SK-N-SH (cell line): Measurements from ENCODE around the gene PLPP2. TPM values are rescaled to one million over a fixed set of nuclear protein-coding genes. Genes with fewer than 3 reads are reported as not detected.
A peak's percentile ranks its signal among the peaks of the same experiment; 100 is the strongest.

ENCODE experiments used
- CTCF ChIA-PET: fragments of 300-600, 350-600 bp; formaldehyde crosslinking; extraction: SDS; loops from one replicate; lab custom pipeline; 2021; lab: Yijun Ruan, JAX
- POLR2A ChIA-PET: fragments of 350-600 bp; sonication (Branson Sonifier 250); formaldehyde crosslinking; extraction: SDS; loops from one replicate; lab custom pipeline; 2020; ENCODE audit warnings: antibody characterized with exemption, inconsistent platforms; lab: Yijun Ruan, JAX
- DNase-seq: peaks from one replicate; pipeline ENCODE4 v3.0.0; 2012
- H2AFZ ChIP-seq: fragments of 200-600 bp; sonication (generic); 2 replicates; pipeline ENCODE4 v1.8.1; 2016; ENCODE audit warnings: antibody characterized with exemption, mild to moderate bottlenecking, low read depth
- H3F3A ChIP-seq: fragments of 200-600 bp; sonication (generic); replicated peaks from 2 replicates; pipeline ENCODE3; 2016; ENCODE audit warnings: antibody characterized with exemption, mild to moderate bottlenecking; ENCODE audit not compliant: insufficient read depth
- H3K27ac ChIP-seq, 2 experiments: fragments of 200-500 bp in 1 of 2; fragments of 200-600 bp in 1 of 2; sonication (Bioruptor generic) in 1 of 2; sonication (generic), shearing (Covaris generic) in 1 of 2; 2 replicates each; pipeline versions ENCODE4 v1.5.1 to v1.6.1; 2014 to 2016; ENCODE audit warnings: low read depth in 2 of 2, inconsistent platforms in 1 of 2, low read length in 1 of 2, mild to moderate bottlenecking in 1 of 2, mixed read lengths in 1 of 2
- H3K27me3 ChIP-seq: fragments of 200-600 bp; sonication (generic), shearing (Covaris generic); 2 replicates; pipeline ENCODE4 v1.6.1; 2016; ENCODE audit warnings: mixed run types; ENCODE audit not compliant: insufficient read depth
- H3K36me3 ChIP-seq, 2 experiments: fragments of 200-500 bp in 1 of 2; fragments of 200-600 bp in 1 of 2; sonication (Bioruptor generic) in 1 of 2; sonication (generic) in 1 of 2; replicated peaks in 1 of 2; 2 replicates each; pipeline versions ENCODE3 to v1.5.1; 2014 to 2016; ENCODE audit warnings: low read length in 1 of 2, mild to moderate bottlenecking in 1 of 2; ENCODE audit not compliant: insufficient read depth in 2 of 2, control insufficient read depth in 1 of 2
- H3K4me1 ChIP-seq, 2 experiments: fragments of 200-500 bp in 1 of 2; fragments of 200-600 bp in 1 of 2; sonication (Bioruptor generic) in 1 of 2; sonication (generic), shearing (Covaris generic) in 1 of 2; 2 replicates each; pipeline versions ENCODE4 v1.5.1 to v1.6.1; 2014 to 2016; ENCODE audit warnings: low read depth in 1 of 2, low read length in 1 of 2, mixed run types in 1 of 2; ENCODE audit not compliant: insufficient read depth in 2 of 2, control insufficient read depth in 1 of 2
- H3K4me2 ChIP-seq: fragments of 200-600 bp; sonication (generic), shearing (Covaris generic); 2 replicates; pipeline ENCODE4 v1.6.1; 2017; ENCODE audit warnings: mixed run types
- H3K4me3 ChIP-seq, 2 experiments: fragments of 200-500 bp in 1 of 2; fragments of 200-600 bp in 1 of 2; sonication (Bioruptor generic) in 1 of 2; sonication (generic), shearing (Covaris generic) in 1 of 2; 2 replicates each; pipeline versions ENCODE4 v1.5.1 to v1.8.1; 2014 to 2016; ENCODE audit warnings: low read depth in 2 of 2, inconsistent platforms in 1 of 2, low read length in 1 of 2, mild to moderate bottlenecking in 1 of 2, mixed read lengths in 1 of 2, moderate library complexity in 1 of 2
- H3K79me2 ChIP-seq: fragments of 200-600 bp; sonication (generic); 2 replicates; pipeline ENCODE4 v1.8.1; 2017; ENCODE audit warnings: mild to moderate bottlenecking; ENCODE audit not compliant: insufficient read depth
- H3K9ac ChIP-seq: fragments of 200-600 bp; sonication (generic); 2 replicates; pipeline ENCODE4 v1.6.1; 2017; ENCODE audit warnings: mixed run types
- H3K9me2 ChIP-seq: fragments of 200-600 bp; sonication (generic); 2 replicates; pipeline ENCODE4 v1.6.1; 2017; ENCODE audit warnings: mixed run types
- H3K9me3 ChIP-seq: fragments of 200-600 bp; sonication (generic); 2 replicates; pipeline ENCODE4 v1.6.1; 2017; ENCODE audit warnings: mixed run types, mild to moderate bottlenecking, moderate library complexity
- H4K20me1 ChIP-seq: fragments of 200-600 bp; sonication (generic); 2 replicates; pipeline ENCODE4 v1.6.1; 2017; ENCODE audit warnings: mild to moderate bottlenecking, mixed run types; ENCODE audit not compliant: insufficient read depth
- CHD2 ChIP-seq: fragments of 150-350 bp; IDR thresholded peaks from 2 replicates; pipeline ENCODE4 v1.6.1; 2018; ENCODE audit warnings: low read length; ENCODE audit not compliant: partially characterized antibody
- EP300 ChIP-seq, 2 experiments: IDR thresholded peaks; 2 replicates each; pipeline versions ENCODE4 v1.4.0 to v1.6.1; 2012; ENCODE audit warnings: borderline replicate concordance in 1 of 2, low read depth in 1 of 2, low read length in 1 of 2
- EZH2phosphoT487 ChIP-seq: fragments of 200-600 bp; sonication (generic); IDR thresholded peaks from 2 replicates; pipeline ENCODE4 v1.6.1; 2017; ENCODE audit warnings: low read depth, mixed run types, mild to moderate bottlenecking, antibody characterized with exemption, moderate library complexity, borderline replicate concordance
- FOSL2 ChIP-seq: IDR thresholded peaks from 2 replicates; pipeline ENCODE4 v1.4.0; 2012; ENCODE audit warnings: low read depth, mild to moderate bottlenecking, moderate library complexity, borderline replicate concordance
- FOXJ3 ChIP-seq: sonication (generic); formaldehyde crosslinking; IDR thresholded peaks from 2 replicates; pipeline ENCODE4 v1.5.1; 2020; ENCODE audit warnings: mild to moderate bottlenecking, missing genetic modification reagents
- GATA2 ChIP-seq: sonication (generic); formaldehyde crosslinking; IDR thresholded peaks from 2 replicates; pipeline ENCODE4 v1.5.0; 2020; ENCODE audit warnings: mild to moderate bottlenecking, missing genetic modification reagents
- JUND ChIP-seq: IDR thresholded peaks from 2 replicates; pipeline ENCODE4 v1.4.0; 2012
- MXI1 ChIP-seq: IDR thresholded peaks from 2 replicates; pipeline ENCODE4 v1.6.1; 2012; ENCODE audit warnings: mild to moderate bottlenecking, low read depth, low read length, improper control_type of control experiment
- NFIC ChIP-seq: IDR thresholded peaks from 2 replicates; pipeline ENCODE4 v1.4.0; 2012; ENCODE audit warnings: borderline replicate concordance
- RAD21 ChIP-seq: IDR thresholded peaks from 2 replicates; pipeline ENCODE4 v1.6.1; 2012; ENCODE audit warnings: mild to moderate bottlenecking, low read length
- RCOR1 ChIP-seq: fragments of 150-350 bp; IDR thresholded peaks from 2 replicates; pipeline ENCODE4 v1.6.1; 2017; ENCODE audit warnings: antibody characterized with exemption, low read length
- RFX5 ChIP-seq: IDR thresholded peaks from 2 replicates; pipeline ENCODE4 v1.6.1; 2012; ENCODE audit warnings: mild to moderate bottlenecking, improper control_type of control experiment, low read length
- SIN3A ChIP-seq: IDR thresholded peaks from 2 replicates; pipeline ENCODE4 v1.6.1; 2012; ENCODE audit warnings: low read depth, mild to moderate bottlenecking, low read length, moderate library complexity, borderline replicate concordance
- TAF1 ChIP-seq: IDR thresholded peaks from 2 replicates; pipeline ENCODE4 v1.6.1; 2012; ENCODE audit warnings: low read depth, mild to moderate bottlenecking, low read length, moderate library complexity, borderline replicate concordance
- TCF12 ChIP-seq: IDR thresholded peaks from 2 replicates; pipeline ENCODE4 v1.4.0; 2012
- TEAD4 ChIP-seq: IDR thresholded peaks from 2 replicates; pipeline ENCODE4 v1.4.0; 2012; ENCODE audit warnings: mild to moderate bottlenecking, borderline replicate concordance; ENCODE audit not compliant: insufficient read depth
- YY1 ChIP-seq: IDR thresholded peaks from 2 replicates; pipeline ENCODE4 v1.4.0; 2012; ENCODE audit warnings: low read depth, mild to moderate bottlenecking
- WGBS: methylation state at CpG from one replicate; pipeline ENCODE4 v1.1.6; 2017; ENCODE audit warnings: low lambda C conversion rate; 5-methylcytosine and 5-hydroxymethylcytosine counted together
- polyA plus RNA-seq, 3 experiments: library from polyadenylated mRNA; depleted of rRNA; stranded (reverse); fragments of >200 nt; gene quantifications; 2 replicates each; pipeline ENCODE4 v1.2.3, GENCODE V29; 2012
- TF ChIP-seq, protein P1 (sequence below): IDR thresholded peaks from 2 replicates; pipeline ENCODE4 v1.6.1; 2012; ENCODE audit warnings: mild to moderate bottlenecking, low read depth, low read length, moderate library complexity
- TF ChIP-seq, protein P2 (sequence below): IDR thresholded peaks from 2 replicates; pipeline ENCODE4 v1.4.0; 2012; ENCODE audit warnings: low read depth
- TF ChIP-seq, protein P3 (sequence below): IDR thresholded peaks from 2 replicates; pipeline ENCODE4 v1.4.0; 2012; ENCODE audit warnings: low read depth, borderline replicate concordance

The PLPP2 gene
- polyA plus RNA-seq, 1 of the 3 experiments (the other 2 are of a cell fraction) = 33.6 TPM

DNA sequence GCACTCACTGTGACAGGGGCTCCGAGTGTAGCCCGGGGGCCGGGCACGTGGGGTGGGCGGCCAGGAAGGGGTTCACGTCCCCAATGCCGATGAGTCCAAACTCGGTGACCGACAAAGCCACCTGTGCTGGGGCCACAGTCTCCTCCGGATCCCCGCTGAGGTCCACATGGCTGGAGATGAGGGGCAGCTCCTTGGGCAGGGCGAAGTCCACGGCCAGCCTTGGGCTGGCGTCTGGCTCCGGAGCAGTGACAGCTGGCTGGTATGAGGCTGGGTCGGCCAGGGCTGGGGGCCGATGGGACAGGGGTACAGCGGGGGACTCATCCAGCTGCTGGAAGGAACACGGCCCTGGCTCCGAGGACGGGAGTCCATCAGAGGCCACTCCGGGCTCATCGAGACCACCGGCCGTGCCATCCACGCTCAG lies 15.9 kb upstream of the PLPP2 start:
- DNase-seq = peak; percentile 22
- Histone ChIP-seq H3K79me2 (0 out of 2 replicates have a peak, but pooled peaks cover 4% of the 10 kb centered on the region), H3K27me3 (no peaks in the 10 kb centered on the region), H3K4me2 (no peak overlapping the region), H2AFZ (no peak overlapping the region), H3K27ac (no peak overlapping the region), H3K36me3 (peaks cover 0 to 48% of the 10 kb centered on the region in 2 experiments), H3F3A (no peaks in the 10 kb centered on the region), H3K4me1 (no peaks in the 10 kb centered on the region)
- CTCF ChIA-PET = no interaction called here
- TF ChIP-seq YY1 (no peak), SIN3A (no peak), FOSL2 (no peak), EP300 (IDR thresholded peaks at IDR 0.05; ENCODE audit: borderline replicate concordance in 1 of 2, low read depth in 1 of 2, low read length in 1 of 2) (no peak), RFX5 (no peak), JUND (no peak), TAF1 (no peak), GATA2 (CRISPR knock-in tag) (no peak), CHD2 (no peak), RCOR1 (no peak), TEAD4 (no peak), NFIC (no peak), EZH2phosphoT487 (no peak), TCF12 (no peak), RAD21 (no peak), FOXJ3 (no peak), MXI1 (no peak)
- TF ChIP-seq, protein P1, sequence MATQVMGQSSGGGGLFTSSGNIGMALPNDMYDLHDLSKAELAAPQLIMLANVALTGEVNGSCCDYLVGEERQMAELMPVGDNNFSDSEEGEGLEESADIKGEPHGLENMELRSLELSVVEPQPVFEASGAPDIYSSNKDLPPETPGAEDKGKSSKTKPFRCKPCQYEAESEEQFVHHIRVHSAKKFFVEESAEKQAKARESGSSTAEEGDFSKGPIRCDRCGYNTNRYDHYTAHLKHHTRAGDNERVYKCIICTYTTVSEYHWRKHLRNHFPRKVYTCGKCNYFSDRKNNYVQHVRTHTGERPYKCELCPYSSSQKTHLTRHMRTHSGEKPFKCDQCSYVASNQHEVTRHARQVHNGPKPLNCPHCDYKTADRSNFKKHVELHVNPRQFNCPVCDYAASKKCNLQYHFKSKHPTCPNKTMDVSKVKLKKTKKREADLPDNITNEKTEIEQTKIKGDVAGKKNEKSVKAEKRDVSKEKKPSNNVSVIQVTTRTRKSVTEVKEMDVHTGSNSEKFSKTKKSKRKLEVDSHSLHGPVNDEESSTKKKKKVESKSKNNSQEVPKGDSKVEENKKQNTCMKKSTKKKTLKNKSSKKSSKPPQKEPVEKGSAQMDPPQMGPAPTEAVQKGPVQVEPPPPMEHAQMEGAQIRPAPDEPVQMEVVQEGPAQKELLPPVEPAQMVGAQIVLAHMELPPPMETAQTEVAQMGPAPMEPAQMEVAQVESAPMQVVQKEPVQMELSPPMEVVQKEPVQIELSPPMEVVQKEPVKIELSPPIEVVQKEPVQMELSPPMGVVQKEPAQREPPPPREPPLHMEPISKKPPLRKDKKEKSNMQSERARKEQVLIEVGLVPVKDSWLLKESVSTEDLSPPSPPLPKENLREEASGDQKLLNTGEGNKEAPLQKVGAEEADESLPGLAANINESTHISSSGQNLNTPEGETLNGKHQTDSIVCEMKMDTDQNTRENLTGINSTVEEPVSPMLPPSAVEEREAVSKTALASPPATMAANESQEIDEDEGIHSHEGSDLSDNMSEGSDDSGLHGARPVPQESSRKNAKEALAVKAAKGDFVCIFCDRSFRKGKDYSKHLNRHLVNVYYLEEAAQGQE = no peak
- TF ChIP-seq, protein P2, sequence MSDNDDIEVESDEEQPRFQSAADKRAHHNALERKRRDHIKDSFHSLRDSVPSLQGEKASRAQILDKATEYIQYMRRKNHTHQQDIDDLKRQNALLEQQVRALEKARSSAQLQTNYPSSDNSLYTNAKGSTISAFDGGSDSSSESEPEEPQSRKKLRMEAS = no peak
- TF ChIP-seq, protein P3, sequence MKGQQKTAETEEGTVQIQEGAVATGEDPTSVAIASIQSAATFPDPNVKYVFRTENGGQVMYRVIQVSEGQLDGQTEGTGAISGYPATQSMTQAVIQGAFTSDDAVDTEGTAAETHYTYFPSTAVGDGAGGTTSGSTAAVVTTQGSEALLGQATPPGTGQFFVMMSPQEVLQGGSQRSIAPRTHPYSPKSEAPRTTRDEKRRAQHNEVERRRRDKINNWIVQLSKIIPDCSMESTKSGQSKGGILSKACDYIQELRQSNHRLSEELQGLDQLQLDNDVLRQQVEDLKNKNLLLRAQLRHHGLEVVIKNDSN = no peak
- TF ChIP-seq, all 33 proteins: peak for 0
- Histone ChIP-seq H4K20me1 (no peaks in the 10 kb centered on the region), H3K4me3 (no peak overlapping the region), H3K9me2 (no peaks in the 10 kb centered on the region), H3K9ac (no peak overlapping the region), H3K9me3 (no peaks in the 10 kb centered on the region)
- 93% methylated on average over 8 of the region's 26 CpGs for WGBS
- POLR2A ChIA-PET = no interaction called here
